GM12878 (cell line): ENCODE data around the gene HBP1. TPM values are rescaled to one million over a fixed set of nuclear protein-coding genes. Genes with fewer than 3 reads are reported as not detected.
A peak's percentile ranks its signal among the peaks of the same experiment; 100 is the strongest.

Experiments
- ASH2L ChIP-seq: fragments of 300-600, 200-600 bp; sonication (generic); IDR thresholded peaks from 2 replicates; pipeline ENCODE4 v1.6.1; 2017; ENCODE audit warnings: low read depth, mild to moderate bottlenecking, borderline replicate concordance
- CBFB ChIP-seq: IDR thresholded peaks from 2 replicates; pipeline ENCODE4 v1.6.1; 2016; ENCODE audit warnings: antibody characterized with exemption, low read depth
- CUX1 ChIP-seq: IDR thresholded peaks from 2 replicates; pipeline ENCODE4 v1.6.1; 2012; ENCODE audit warnings: improper control_type of control experiment, low read depth, low read length; ENCODE audit not compliant: insufficient replicate concordance
- JUNB ChIP-seq: IDR thresholded peaks from 2 replicates; pipeline ENCODE4 v1.6.1; 2016; ENCODE audit warnings: antibody characterized with exemption, mild to moderate bottlenecking
- MYC ChIP-seq: IDR thresholded peaks from 2 replicates; pipeline ENCODE4 v1.6.1; 2011; ENCODE audit warnings: mild to moderate bottlenecking, low read length, moderate library complexity, inconsistent platforms; ENCODE audit not compliant: insufficient read depth, insufficient replicate concordance, insufficient read length, severe bottlenecking
- NR2C1 ChIP-seq: fragments of 450-650 bp; IDR thresholded peaks from 2 replicates; pipeline ENCODE4 v1.6.1; 2017; ENCODE audit warnings: antibody characterized with exemption, mild to moderate bottlenecking, moderate library complexity
- POLR2A ChIP-seq: IDR thresholded peaks from 2 replicates; pipeline ENCODE4 v1.6.1; 2011; ENCODE audit warnings: low read depth, mild to moderate bottlenecking, low read length
- ZBTB40 ChIP-seq: fragments of 450-650 bp; IDR thresholded peaks from 2 replicates; pipeline ENCODE4 v1.6.1; 2016; ENCODE audit warnings: mild to moderate bottlenecking, moderate library complexity, borderline replicate concordance
- polyA plus RNA-seq, 11 experiments: library from polyadenylated mRNA; depleted of rRNA in 4 of 11; unstranded in 6 of 11; stranded (reverse) in 5 of 11; fragments of >200 nt; fragmentation: Nextera tagmentation in 4 of 11; fragmentation: Illumina TruSeq in 1 of 11; extraction: Ambion mirVana in 4 of 11; extraction: Trizol in 1 of 11; gene quantifications; 1 replicate in 1 of 11; 2 replicates in 10 of 11; pipeline versions ENCODE4 v1.2.1 to v1.2.3, GENCODE V29; 2011 to 2016; ENCODE audit warnings: inconsistent platforms in 2 of 11, missing spikeins in 2 of 11, low read depth in 1 of 11
- total RNA-seq, 4 experiments: library from RNA; depleted of rRNA in 3 of 4; stranded (reverse); fragments of >200 nt in 3 of 4; fragmentation: Illumina TruSeq in 1 of 4; extraction: Trizol in 1 of 4; gene quantifications; 2 replicates each; pipeline versions ENCODE4 v1.2.1 to v1.2.3, GENCODE V29; 2013 to 2021
- TF ChIP-seq, protein P1 (sequence below): IDR thresholded peaks from 2 replicates; pipeline ENCODE4 v1.6.1; 2012; ENCODE audit warnings: low read length, inconsistent platforms

Gene HBP1
- total and polyA plus RNA-seq, 10 of the 15 experiments (the other 5 are each of a cell fraction or from before 2014, with no cell fraction given), result 5.8 to 30.9 (median 9.4) TPM

GRCh38 chr7:107168233-107169119 lies at the start of gene HBP1 (continued):
- TF ChIP-seq ZBTB40 (peak; percentile 66), CBFB (no peak), MYC (no peak), JUNB (no peak), NR2C1 (peak; percentile 81), POLR2A (peak; percentile 78), ASH2L (no peak), CUX1 (no peak)
- TF ChIP-seq, protein P1, sequence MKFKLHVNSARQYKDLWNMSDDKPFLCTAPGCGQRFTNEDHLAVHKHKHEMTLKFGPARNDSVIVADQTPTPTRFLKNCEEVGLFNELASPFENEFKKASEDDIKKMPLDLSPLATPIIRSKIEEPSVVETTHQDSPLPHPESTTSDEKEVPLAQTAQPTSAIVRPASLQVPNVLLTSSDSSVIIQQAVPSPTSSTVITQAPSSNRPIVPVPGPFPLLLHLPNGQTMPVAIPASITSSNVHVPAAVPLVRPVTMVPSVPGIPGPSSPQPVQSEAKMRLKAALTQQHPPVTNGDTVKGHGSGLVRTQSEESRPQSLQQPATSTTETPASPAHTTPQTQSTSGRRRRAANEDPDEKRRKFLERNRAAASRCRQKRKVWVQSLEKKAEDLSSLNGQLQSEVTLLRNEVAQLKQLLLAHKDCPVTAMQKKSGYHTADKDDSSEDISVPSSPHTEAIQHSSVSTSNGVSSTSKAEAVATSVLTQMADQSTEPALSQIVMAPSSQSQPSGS, result peak; percentile 31; the same call in 1 of the 2 replicates
